HCT116 (cell line): ENCODE results near the gene ZBTB20. TPM values are rescaled to one million over a fixed set of nuclear protein-coding genes. Genes with fewer than 3 reads are reported as not detected.

Experiments
- ATAC-seq: fragments of 200-7000 bp; cut with Tn5 transposase; 2 replicates; pipeline ENCODE4 v1.9.1; 2020; ENCODE audit warnings: mild to moderate bottlenecking, moderate library complexity
- BruUV-seq: library from RNA; stranded (reverse); fragments of 400-500 nt; replicated peaks from 2 replicates; lab custom pipeline; 2021; lab: Mats Ljungman, UMichigan
- CTCF ChIA-PET: fragments of 300-600 bp; sonication (Branson Sonifier 250); formaldehyde crosslinking; loops from one replicate; lab custom pipeline; 2021; ENCODE audit warnings: antibody characterized with exemption; lab: Charles Lee
- POLR2A ChIA-PET: fragments of 300-600, 350-600 bp; sonication (Branson Sonifier 250); formaldehyde crosslinking; loops from one replicate; lab custom pipeline; 2021; ENCODE audit warnings: antibody characterized with exemption; lab: Charles Lee
- RAD21 ChIA-PET, 2 experiments: fragments of 300-600 bp; sonication (Branson Sonifier 250); formaldehyde crosslinking; loops; one replicate each; lab custom pipeline; 2023; ENCODE audit warnings: low total read pairs in 2 of 2; ENCODE audit not compliant: uncharacterized antibody in 2 of 2, unreplicated experiment in 2 of 2, low non-redundant PET in 1 of 2; lab: Charles Lee
- DNase-seq: peaks from one replicate; pipeline ENCODE4 v3.0.0-alpha.2; 2010; ENCODE audit warnings: low read depth, low spot score
- H2AFZ ChIP-seq: fragments of 200-600 bp; shearing (Covaris generic), sonication (generic); 2 replicates; pipeline ENCODE4 v1.6.1; 2017; ENCODE audit warnings: low read depth, mixed run types, mixed read lengths, antibody characterized with exemption, low read length; ENCODE audit not compliant: poor library complexity, severe bottlenecking
- H3K27ac ChIP-seq: 2 replicates; pipeline ENCODE4 v1.5.1; 2012; ENCODE audit warnings: low read depth, low read length
- H3K27me3 ChIP-seq: fragments of 200-600 bp; sonication (generic); 2 replicates; pipeline ENCODE4 v1.6.1; 2016; ENCODE audit warnings: mixed run types, low read length, mixed read lengths; ENCODE audit not compliant: insufficient read depth
- H3K36me3 ChIP-seq, 2 experiments: fragments of 200-500 bp in 1 of 2; fragments of 200-600 bp in 1 of 2; sonication (Bioruptor generic) in 1 of 2; sonication (generic) in 1 of 2; 2 replicates each; pipeline versions ENCODE4 v1.5.1 to v1.6.1; 2014 to 2016; ENCODE audit warnings: low read length in 2 of 2, inconsistent platforms in 1 of 2, mixed read lengths in 1 of 2, mixed run types in 1 of 2; ENCODE audit not compliant: insufficient read depth in 2 of 2, control insufficient read depth in 1 of 2
- H3K4me1 ChIP-seq, 2 experiments: fragments of 200-600 bp in 1 of 2; sonication (generic) in 1 of 2; 2 replicates each; pipeline versions ENCODE4 v1.5.1 to v1.6.1; 2012 to 2017; ENCODE audit warnings: low read length in 2 of 2, inconsistent platforms in 1 of 2, mild to moderate bottlenecking in 1 of 2, mixed read lengths in 1 of 2, mixed run types in 1 of 2, moderate library complexity in 1 of 2; ENCODE audit not compliant: insufficient read depth in 2 of 2, control insufficient read depth in 1 of 2
- H3K4me2 ChIP-seq: fragments of 200-600 bp; sonication (generic); 2 replicates; pipeline ENCODE4 v1.6.1; 2017; ENCODE audit warnings: mixed run types, low read length, mixed read lengths
- H3K4me3 ChIP-seq, 2 experiments: fragments of 200-600 bp in 1 of 2; sonication (generic) in 1 of 2; replicated peaks in 1 of 2; 2 replicates each; pipeline ENCODE4 v1.5.1; 2011 to 2016; ENCODE audit warnings: low read length in 2 of 2, control low read depth in 1 of 2, low read depth in 1 of 2, mild to moderate bottlenecking in 1 of 2, mixed read lengths in 1 of 2, mixed run types in 1 of 2
- H3K79me2 ChIP-seq: fragments of 200-600 bp; sonication (generic); 2 replicates; pipeline ENCODE4 v1.6.1; 2017; ENCODE audit warnings: mild to moderate bottlenecking, mixed run types, low read length, moderate library complexity, mixed read lengths; ENCODE audit not compliant: insufficient read depth
- H3K9ac ChIP-seq: fragments of 200-600 bp; sonication (generic); 2 replicates; pipeline ENCODE4 v1.6.1; 2016; ENCODE audit warnings: low read length, mixed read lengths
- H3K9me2 ChIP-seq: fragments of 200-600 bp; sonication (generic), shearing (Covaris generic); 2 replicates; pipeline ENCODE4 v1.6.1; 2017; ENCODE audit warnings: mixed run types, mild to moderate bottlenecking, moderate library complexity; ENCODE audit not compliant: insufficient read depth
- H3K9me3 ChIP-seq, 2 experiments: fragments of 200-500 bp in 1 of 2; fragments of 200-600 bp in 1 of 2; sonication (Bioruptor generic) in 1 of 2; sonication (generic) in 1 of 2; 2 replicates each; pipeline ENCODE4 v1.6.1; 2014 to 2017; ENCODE audit warnings: low read length in 2 of 2, mixed read lengths in 2 of 2, inconsistent platforms in 1 of 2, low read depth in 1 of 2, mild to moderate bottlenecking in 1 of 2, mixed run types in 1 of 2, moderate library complexity in 1 of 2; ENCODE audit not compliant: control insufficient read depth in 1 of 2, insufficient read depth in 1 of 2
- H4K20me1 ChIP-seq: fragments of 200-600 bp; sonication (generic), shearing (Covaris generic); 2 replicates; pipeline ENCODE4 v1.6.1; 2017; ENCODE audit warnings: mixed run types, mild to moderate bottlenecking, moderate library complexity; ENCODE audit not compliant: insufficient read depth
- CEBPB ChIP-seq: IDR thresholded peaks from 2 replicates; pipeline ENCODE4 v1.6.1; 2012; ENCODE audit warnings: low read depth
- EGR1 ChIP-seq: IDR thresholded peaks from 2 replicates; pipeline ENCODE4 v1.6.1; 2012; ENCODE audit warnings: low read depth
- EZH2phosphoT487 ChIP-seq: fragments of 200-600 bp; IDR thresholded peaks from 2 replicates; pipeline ENCODE4 v1.6.1; 2018; ENCODE audit warnings: antibody characterized with exemption, borderline replicate concordance
- JUND ChIP-seq: IDR thresholded peaks from 2 replicates; pipeline ENCODE4 v1.6.1; 2012
- POLR2A ChIP-seq: IDR thresholded peaks from 2 replicates; pipeline ENCODE4 v1.7.0; 2011; ENCODE audit warnings: borderline replicate concordance; ENCODE audit not compliant: insufficient read depth, insufficient read length; ENCODE audit errors: extremely low read depth
- RAD21 ChIP-seq: IDR thresholded peaks from 2 replicates; pipeline ENCODE4 v1.6.1; 2012; ENCODE audit warnings: low read depth, mild to moderate bottlenecking
- REST ChIP-seq: IDR thresholded peaks from 2 replicates; pipeline ENCODE4 v1.6.1; 2012; ENCODE audit warnings: low read depth
- SP1 ChIP-seq: IDR thresholded peaks from 2 replicates; pipeline ENCODE4 v1.6.1; 2012; ENCODE audit warnings: low read depth
- TCF7L2 ChIP-seq: IDR thresholded peaks from 2 replicates; pipeline ENCODE4 v1.7.0; 2011; ENCODE audit warnings: borderline replicate concordance, inconsistent platforms; ENCODE audit not compliant: insufficient read depth, insufficient read length; ENCODE audit errors: extremely low read depth
- YY1 ChIP-seq: IDR thresholded peaks from 2 replicates; pipeline ENCODE4 v1.6.1; 2011; ENCODE audit warnings: low read length, low read depth, moderate library complexity, mild to moderate bottlenecking; ENCODE audit not compliant: insufficient replicate concordance; ENCODE audit errors: extremely low read depth
- ZBTB33 ChIP-seq: IDR thresholded peaks from 2 replicates; pipeline ENCODE4 v1.6.1; 2011; ENCODE audit warnings: mild to moderate bottlenecking, low read length, moderate library complexity; ENCODE audit not compliant: insufficient replicate concordance; ENCODE audit errors: extremely low read depth
- ZFX ChIP-seq: fragments of 450-650 bp; IDR thresholded peaks from 2 replicates; pipeline ENCODE4 v1.6.1; 2017
- intact Hi-C: fragments of 100-400 bp; cut with micrococcal nuclease; formaldehyde crosslinking; loops from 2 replicates; pipeline ENCODE4 v1.10.0; 2022
- total RNA-seq: library from RNA; stranded (reverse); gene quantifications from one replicate; pipeline ENCODE4 v1.2.1, GENCODE V29; 2021; ENCODE audit not compliant: unreplicated experiment

Gene ZBTB20
- total RNA-seq, 1 experiment from 2014 or later: 42.1 TPM

GRCh38 chr3:114673481-114673880, 473.6 kb downstream of the ZBTB20 start:
- Histone ChIP-seq H3K9ac (no peak overlapping the region), H3K4me2 (no peak overlapping the region), H3K9me2 (no peaks in the 10 kb centered on the region), H4K20me1 (no peaks in the 10 kb centered on the region), H3K27me3 (no peaks in the 10 kb centered on the region), H3K4me1 (peaks cover 37 to 50% of the 10 kb centered on the region in 2 experiments; a peak in 3 of 4 replicates), H2AFZ (no peak overlapping the region), H3K9me3 (no peaks in the 10 kb centered on the region), H3K4me3 (no peak overlapping the region), H3K36me3 (no peaks in the 10 kb centered on the region; a peak in 1 of 4 replicates), H3K79me2 (peaks cover 71% of the 10 kb centered on the region), H3K27ac (no peak overlapping the region)
- CTCF ChIA-PET: interaction anchor here (1.5 kb wide), 1 partner anchor 1110 kb away, joined by 3 read pairs; no protein-coding TSS in a partner anchor
- POLR2A ChIA-PET: no interaction called here
- DNase-seq (no peak), ATAC-seq (no peak)
- TF ChIP-seq SP1 (no peak), ZFX (no peak), ZBTB33 (no peak), EGR1 (no peak), YY1 (no peak), JUND (no peak), RAD21 (no peak), CEBPB (no peak), REST (no peak), EZH2phosphoT487 (no peak), TCF7L2 (no peak), POLR2A (no peak)
- BruUV-seq: no TSS peak
- intact Hi-C loops: no loop called here
- RAD21 ChIA-PET: no interaction called here
